OCI-LY3 (cell line): ENCODE data around the gene SPATA19.

Experiments used
- CTCF ChIP-seq: fragments of 200-600, 300-600 bp; sonication (generic); IDR thresholded peaks from 2 replicates; pipeline ENCODE4 v1.5.1; 2014; ENCODE audit warnings: antibody characterized with exemption, low read length, low read depth
- EZH2phosphoT487 ChIP-seq: fragments of 200-600 bp; shearing (Covaris generic); IDR thresholded peaks from 2 replicates; pipeline ENCODE4 v1.6.1; 2018; ENCODE audit warnings: antibody characterized with exemption, mixed run types, low read depth

- TF ChIP-seq CTCF (no peak), EZH2phosphoT487 (no peak)
Observed at GRCh38 chr11:133795088-133795487, 50.2 kb downstream of the SPATA19 start.
